Fibroblast of lung (primary cell): Measurements from ENCODE around the gene PYGO1. TPM values are rescaled to one million over a fixed set of nuclear protein-coding genes. Genes with fewer than 3 reads are reported as not detected.
"Not testable (repeated sequence)": the region's sequence is repeated elsewhere in the genome, so short reads cannot be mapped to it uniquely, and the experiment has no call there.

Source experiments
- DNase-seq, 2 donors: peaks; one replicate each; pipeline versions ENCODE4 v3.0.0 to v3.0.0-alpha.2; 2010; ENCODE audit warnings: low read depth in 2 of 2
- H2AFZ ChIP-seq: 2 replicates; pipeline ENCODE4 v1.5.1; 2012; ENCODE audit warnings: low read length, control low read depth, inconsistent platforms
- H3K27ac ChIP-seq: 2 replicates; pipeline ENCODE4 v1.5.1; 2011; ENCODE audit warnings: low read length, control low read depth; ENCODE audit not compliant: insufficient read depth
- H3K27me3 ChIP-seq: 2 replicates; pipeline ENCODE4 v1.5.1; 2011; ENCODE audit warnings: mild to moderate bottlenecking, low read length; ENCODE audit not compliant: control insufficient read depth, insufficient read depth
- H3K36me3 ChIP-seq: 2 replicates; pipeline ENCODE4 v1.5.1; 2011; ENCODE audit warnings: low read length; ENCODE audit not compliant: control insufficient read depth, insufficient read depth
- H3K4me1 ChIP-seq: 2 replicates; pipeline ENCODE4 v1.5.1; 2011; ENCODE audit warnings: low read length; ENCODE audit not compliant: control insufficient read depth, insufficient read depth; ENCODE audit errors: extremely low read depth
- H3K4me2 ChIP-seq: 2 replicates; pipeline ENCODE4 v1.5.1; 2011; ENCODE audit warnings: low read length, control low read depth; ENCODE audit not compliant: insufficient read depth; ENCODE audit errors: extremely low read depth
- H3K4me3 ChIP-seq, 4 experiments: fragments of 200-600 bp in 1 of 4; sonication (generic) in 1 of 4; replicated peaks in 1 of 4; 2 replicates each; pipeline ENCODE4 v1.5.1; 2011 to 2016; ENCODE audit warnings: low read length in 4 of 4, low read depth in 3 of 4, mild to moderate bottlenecking in 3 of 4, control low read depth in 2 of 4, inconsistent platforms in 1 of 4, mixed read lengths in 1 of 4; ENCODE audit not compliant: insufficient read depth in 1 of 4; ENCODE audit errors: control extremely low read depth in 1 of 4
- H3K79me2 ChIP-seq: 2 replicates; pipeline ENCODE4 v1.5.1; 2012; ENCODE audit warnings: mild to moderate bottlenecking, low read length, inconsistent platforms; ENCODE audit not compliant: control insufficient read depth, insufficient read depth
- H3K9ac ChIP-seq: 2 replicates; pipeline ENCODE4 v1.5.1; 2011; ENCODE audit warnings: mild to moderate bottlenecking, low read length, control low read depth; ENCODE audit not compliant: insufficient read depth
- H3K9me3 ChIP-seq: 2 replicates; pipeline ENCODE4 v1.5.1; 2012; ENCODE audit warnings: low read depth, low read length; ENCODE audit not compliant: control insufficient read depth, insufficient read depth
- H4K20me1 ChIP-seq: 2 replicates; pipeline ENCODE4 v1.5.1; 2011; ENCODE audit warnings: low read length; ENCODE audit not compliant: control insufficient read depth, insufficient read depth; ENCODE audit errors: extremely low read depth
- EZH2 ChIP-seq: IDR thresholded peaks from 2 replicates; pipeline ENCODE4 v1.5.1; 2012; ENCODE audit warnings: low read length, control low read depth, mild to moderate bottlenecking; ENCODE audit errors: missing control alignments
- polyA plus RNA-seq, 2 donors: library from polyadenylated mRNA; depleted of rRNA in 1 of 2; stranded (reverse) in 1 of 2; unstranded in 1 of 2; fragments of >200 nt; gene quantifications; 2 replicates each; pipeline ENCODE4 v1.2.1, GENCODE V29; 2011 to 2012; ENCODE audit warnings: missing spikeins in 1 of 2
- total RNA-seq: library from RNA; depleted of rRNA; stranded (reverse); fragments of >200 nt; gene quantifications from 2 replicates; pipeline ENCODE4 v1.2.1, GENCODE V29; 2014
- TF ChIP-seq, protein P1 (sequence below), 2 donors: IDR thresholded peaks in 1 of 2; conservative IDR thresholded peaks in 1 of 2; 1 replicate in 1 of 2; 2 replicates in 1 of 2; pipeline ENCODE4 v1.5.1; 2011 to 2012; ENCODE audit warnings: low read length in 2 of 2, control low read depth in 1 of 2, inconsistent platforms in 1 of 2, low read depth in 1 of 2, mild to moderate bottlenecking in 1 of 2

The PYGO1 gene
- total and polyA plus RNA-seq, 2 donors (not counting 1 experiment from before 2014, with no cell fraction given) = 10.1 to 11.3 TPM

DNA sequence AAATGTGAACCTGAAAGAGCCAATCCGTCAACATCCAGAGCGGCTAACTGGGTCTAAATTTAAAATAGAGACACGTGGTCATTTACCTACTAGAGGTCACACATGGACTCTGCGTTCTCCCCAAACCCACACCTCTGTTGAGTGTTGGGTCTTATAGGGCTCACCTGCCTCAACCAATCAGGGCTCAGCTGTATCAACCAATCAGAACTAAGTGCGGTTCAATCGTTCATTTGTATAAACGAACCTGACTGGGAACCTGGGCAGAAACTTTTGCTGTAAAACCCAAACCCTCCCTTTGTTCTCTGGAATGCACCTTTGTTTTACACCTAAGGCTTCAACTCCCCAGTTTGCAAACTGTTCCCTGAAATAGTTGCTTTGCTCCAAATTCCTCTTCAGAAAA, 89.0 kb downstream of the PYGO1 start:
- Histone ChIP-seq H3K27ac (no peak overlapping the region), H3K4me3 (no peak overlapping the region), H4K20me1 (no peaks in the 10 kb centered on the region), H3K9me3 (no peaks in the 10 kb centered on the region), H3K36me3 (no peaks in the 10 kb centered on the region), H3K4me1 (no peaks in the 10 kb centered on the region), H3K4me2 (no peak overlapping the region), H3K79me2 (no peaks in the 10 kb centered on the region), H2AFZ (no peak overlapping the region), H3K27me3 (no peaks in the 10 kb centered on the region), H3K9ac (no peak overlapping the region)
- TF ChIP-seq, protein P1, sequence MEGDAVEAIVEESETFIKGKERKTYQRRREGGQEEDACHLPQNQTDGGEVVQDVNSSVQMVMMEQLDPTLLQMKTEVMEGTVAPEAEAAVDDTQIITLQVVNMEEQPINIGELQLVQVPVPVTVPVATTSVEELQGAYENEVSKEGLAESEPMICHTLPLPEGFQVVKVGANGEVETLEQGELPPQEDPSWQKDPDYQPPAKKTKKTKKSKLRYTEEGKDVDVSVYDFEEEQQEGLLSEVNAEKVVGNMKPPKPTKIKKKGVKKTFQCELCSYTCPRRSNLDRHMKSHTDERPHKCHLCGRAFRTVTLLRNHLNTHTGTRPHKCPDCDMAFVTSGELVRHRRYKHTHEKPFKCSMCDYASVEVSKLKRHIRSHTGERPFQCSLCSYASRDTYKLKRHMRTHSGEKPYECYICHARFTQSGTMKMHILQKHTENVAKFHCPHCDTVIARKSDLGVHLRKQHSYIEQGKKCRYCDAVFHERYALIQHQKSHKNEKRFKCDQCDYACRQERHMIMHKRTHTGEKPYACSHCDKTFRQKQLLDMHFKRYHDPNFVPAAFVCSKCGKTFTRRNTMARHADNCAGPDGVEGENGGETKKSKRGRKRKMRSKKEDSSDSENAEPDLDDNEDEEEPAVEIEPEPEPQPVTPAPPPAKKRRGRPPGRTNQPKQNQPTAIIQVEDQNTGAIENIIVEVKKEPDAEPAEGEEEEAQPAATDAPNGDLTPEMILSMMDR (conservative IDR thresholded peaks at IDR 0.05 in 1 of 2, IDR thresholded peaks at IDR 0.05 in 1 of 2; ENCODE audit: low read depth in 1 of 2, low read length in 2 of 2) = no peak
- no peak for TF ChIP-seq EZH2
- DNase-seq = no peak

DNA sequence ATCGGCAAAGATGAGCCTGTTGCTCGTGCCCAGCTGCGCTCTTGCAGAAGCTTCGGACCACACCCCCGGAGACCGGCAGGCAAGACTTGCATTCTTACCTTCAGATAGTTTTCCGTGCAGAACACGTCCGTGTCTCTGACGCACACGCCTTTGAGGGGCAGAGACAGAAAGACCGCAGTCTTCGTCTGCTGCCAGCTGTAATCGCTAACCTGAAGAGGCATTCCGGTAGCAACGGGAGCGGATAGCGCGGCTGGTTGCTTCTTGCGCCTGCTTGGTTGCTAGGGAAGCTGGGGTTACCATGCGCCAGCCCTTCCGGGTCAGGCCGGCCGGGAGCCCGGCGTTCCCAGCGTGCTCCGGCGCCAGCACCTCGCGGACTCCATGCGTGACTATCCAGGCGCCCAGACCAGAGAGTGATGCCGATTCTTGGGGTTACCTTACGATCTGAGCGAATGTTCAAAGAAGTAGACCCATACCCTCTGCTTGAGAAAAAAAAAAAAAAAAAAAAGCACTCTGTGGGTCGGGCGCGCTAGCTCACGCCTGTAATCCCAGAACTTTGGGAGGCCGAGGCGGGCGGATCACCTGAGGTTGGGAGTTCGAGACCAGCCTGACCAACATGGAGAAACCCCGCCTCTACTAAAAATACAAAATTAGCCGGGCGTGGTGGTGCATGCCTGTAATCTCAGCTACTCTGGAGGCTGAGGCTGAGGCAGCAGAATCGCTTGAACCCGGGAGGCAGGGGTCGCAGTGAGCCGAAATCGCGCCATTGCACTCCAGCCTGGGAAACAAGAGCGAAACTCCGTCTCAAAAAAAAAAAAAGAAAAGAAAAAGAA, 89.8 kb downstream of the PYGO1 start:
- H3K27me3 ChIP-seq, H3K36me3 ChIP-seq, H4K20me1 ChIP-seq, H3K4me1 ChIP-seq, H3K27ac ChIP-seq, H3K9ac ChIP-seq, H3K9me3 ChIP-seq, H3K79me2 ChIP-seq: not testable (repeated sequence)
- peak; percentile 87 to 89 for DNase-seq
- peak overlapping the region; percentile 49 to 91 (median 69) for H3K4me3 ChIP-seq
- H2AFZ ChIP-seq = peak overlapping the region; percentile 90
- H3K4me2 ChIP-seq = peak overlapping the region; percentile 59

DNA sequence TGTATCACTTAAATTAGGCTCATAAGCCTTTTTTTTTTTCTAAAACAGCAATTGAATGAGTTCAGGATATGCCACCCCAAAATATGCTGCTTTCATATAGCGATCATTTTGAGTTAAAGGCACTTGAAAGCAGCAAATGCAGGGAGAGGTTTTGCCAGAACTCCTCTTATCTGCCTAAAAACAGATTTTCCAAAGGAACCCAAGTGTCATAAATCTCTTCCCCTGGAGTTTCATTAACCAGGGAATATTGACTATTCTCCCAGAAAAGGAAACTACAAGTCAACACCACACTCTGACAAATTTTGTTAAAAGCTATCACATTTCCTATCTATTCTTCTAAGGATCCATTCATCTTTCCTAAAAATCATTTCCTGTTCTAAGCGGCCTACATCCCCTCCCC, 91.4 kb downstream of the PYGO1 start:
- Histone ChIP-seq H3K4me2 (no peak overlapping the region), H4K20me1 (no peaks in the 10 kb centered on the region), H3K27ac (no peak overlapping the region), H3K4me3 (no peak overlapping the region), H3K4me1 (no peaks in the 10 kb centered on the region), H2AFZ (no peak overlapping the region), H3K9ac (no peak overlapping the region), H3K9me3 (no peaks in the 10 kb centered on the region), H3K36me3 (no peaks in the 10 kb centered on the region), H3K27me3 (no peaks in the 10 kb centered on the region), H3K79me2 (no peaks in the 10 kb centered on the region)
- no peak for DNase-seq
- no peak for TF ChIP-seq EZH2
- TF ChIP-seq, protein P1 (conservative IDR thresholded peaks at IDR 0.05 in 1 of 2, IDR thresholded peaks at IDR 0.05 in 1 of 2; ENCODE audit: low read depth in 1 of 2, low read length in 2 of 2) = no peak
